C4-2B (cell line): ENCODE measurements around the gene ZNF19.

Source experiments
- CTCF ChIP-seq: fragments of 450-650 bp; conservative IDR thresholded peaks from 2 replicates; pipeline ENCODE4 v1.5.1; 2017; ENCODE audit warnings: mild to moderate bottlenecking
- ZFX ChIP-seq: fragments of 450-650 bp; IDR thresholded peaks from 2 replicates; pipeline ENCODE4 v1.6.1; 2017

- TF ChIP-seq CTCF: no peak
- TF ChIP-seq ZFX: no peak
These were observed 3.7 kb upstream of the ZNF19 start for GRCh38 chr16:71492786-71493185.
